ENCODE results near the gene NKX2-4. TPM values are rescaled to one million over a fixed set of nuclear protein-coding genes. Genes with fewer than 3 reads are reported as not detected.
A peak's percentile ranks its signal among the peaks of the same experiment; 100 is the strongest.

The NKX2-4 gene
- not detected for total RNA-seq

DNA sequence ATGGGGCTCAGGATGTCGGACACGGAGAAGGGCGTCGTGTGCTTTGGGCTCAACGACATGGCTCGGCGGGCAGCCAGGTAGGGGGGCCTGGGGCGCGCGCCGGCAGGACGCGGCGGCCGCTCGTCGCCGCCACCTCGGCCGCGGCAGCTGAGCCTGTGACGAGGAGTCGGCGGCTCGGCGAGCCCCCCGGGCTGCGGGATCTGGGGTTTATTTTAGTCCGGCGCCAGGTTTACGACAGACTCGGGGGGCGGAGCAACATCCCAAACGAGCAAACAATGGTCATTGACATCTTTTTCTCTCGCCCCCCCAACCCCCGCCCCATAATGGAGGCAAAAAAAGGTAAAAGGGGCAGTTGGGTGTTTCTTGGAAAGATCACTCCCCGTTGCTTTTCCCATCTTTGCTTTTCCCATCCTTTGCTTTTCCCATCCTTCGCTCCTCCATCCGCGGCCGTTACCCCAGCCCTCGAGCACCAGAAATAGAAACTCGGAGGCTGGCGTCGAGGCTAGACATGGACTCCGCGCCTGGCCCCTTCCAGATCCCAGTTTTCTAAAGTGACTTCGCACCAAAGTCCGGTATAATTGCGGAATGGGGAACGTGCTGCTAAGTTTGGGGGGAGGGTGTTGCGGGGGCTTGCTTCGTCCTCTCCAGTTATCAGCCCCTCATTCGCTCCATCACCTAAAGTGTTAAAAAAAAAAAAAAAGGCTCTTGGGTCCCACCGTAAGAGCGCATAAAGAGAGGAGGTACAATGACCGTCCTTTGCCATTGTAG, at the start of gene NKX2-4:
NKX2-4 (minus strand) TSS at position 186 of the 768 bp plus-strand sequence; CDS start at position 59, 127 bp downstream.
- no peaks in the 10 kb centered on the region for H3K36me3 ChIP-seq
- H3K4me3 ChIP-seq, result peak within 1 kb of the TSS in 1 of 4 donors; percentile 31
- in situ Hi-C loops (cut with MboI; ENCODE audit: low pct_ligation_motif_present in 1 of 4, low pct_unique_long_range_greater_than_20kb in 1 of 4, low sequenced_read_pairs in 3 of 4) (no loop called here), intact Hi-C loops (cut with DNase I; ENCODE audit: low total_unique reads) (no loop called here)
- no peak for TF ChIP-seq POLR2A (IDR thresholded peaks at IDR 0.05)
- TF ChIP-seq POLR2AphosphoS5 (IDR thresholded peaks at IDR 0.05), result no peak
- TF ChIP-seq EP300 (IDR thresholded peaks at IDR 0.05; ENCODE audit: low read depth), result no peak
- no peak within 1 kb of the TSS for H3K27ac ChIP-seq
- peaks cover 100% of the 10 kb centered on the region for H3K27me3 ChIP-seq
- DNase-seq, result no peak
- 11 to 20% methylated on average over 13 to 36 of the region's 57 CpGs for WGBS, 2 donors (ENCODE audit: low coverage in 1 of 2)
- no peaks in the 10 kb centered on the region for H3K9me3 ChIP-seq
- H3K4me1 ChIP-seq, result peaks cover 0 to 16% (median 6%) of the 10 kb centered on the region in 4 donors

DNA sequence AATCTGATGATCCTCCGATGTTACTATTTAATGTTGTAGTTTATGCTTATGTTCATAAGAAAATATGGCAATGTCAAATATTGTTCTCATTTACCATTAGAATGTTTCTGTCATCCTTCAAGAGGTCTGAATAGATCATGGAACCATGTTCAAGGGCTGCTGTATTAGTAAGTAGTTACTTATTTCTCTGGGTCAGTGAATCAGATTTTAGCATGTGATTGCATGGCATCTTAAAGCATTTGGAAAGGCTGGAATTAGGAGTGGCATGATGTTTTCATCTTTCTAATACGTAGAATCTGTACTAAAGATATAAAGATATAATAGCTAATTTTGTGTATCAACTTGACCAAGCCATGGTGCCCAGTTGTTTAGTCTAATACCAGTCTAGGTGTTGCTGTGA, 40.5 kb upstream of the NKX2-4 start:
- no peaks in the 10 kb centered on the region for H3K36me3 ChIP-seq
- TF ChIP-seq, protein P1, sequence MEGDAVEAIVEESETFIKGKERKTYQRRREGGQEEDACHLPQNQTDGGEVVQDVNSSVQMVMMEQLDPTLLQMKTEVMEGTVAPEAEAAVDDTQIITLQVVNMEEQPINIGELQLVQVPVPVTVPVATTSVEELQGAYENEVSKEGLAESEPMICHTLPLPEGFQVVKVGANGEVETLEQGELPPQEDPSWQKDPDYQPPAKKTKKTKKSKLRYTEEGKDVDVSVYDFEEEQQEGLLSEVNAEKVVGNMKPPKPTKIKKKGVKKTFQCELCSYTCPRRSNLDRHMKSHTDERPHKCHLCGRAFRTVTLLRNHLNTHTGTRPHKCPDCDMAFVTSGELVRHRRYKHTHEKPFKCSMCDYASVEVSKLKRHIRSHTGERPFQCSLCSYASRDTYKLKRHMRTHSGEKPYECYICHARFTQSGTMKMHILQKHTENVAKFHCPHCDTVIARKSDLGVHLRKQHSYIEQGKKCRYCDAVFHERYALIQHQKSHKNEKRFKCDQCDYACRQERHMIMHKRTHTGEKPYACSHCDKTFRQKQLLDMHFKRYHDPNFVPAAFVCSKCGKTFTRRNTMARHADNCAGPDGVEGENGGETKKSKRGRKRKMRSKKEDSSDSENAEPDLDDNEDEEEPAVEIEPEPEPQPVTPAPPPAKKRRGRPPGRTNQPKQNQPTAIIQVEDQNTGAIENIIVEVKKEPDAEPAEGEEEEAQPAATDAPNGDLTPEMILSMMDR (IDR thresholded peaks at IDR 0.05), result no peak
- TF ChIP-seq POLR2A (IDR thresholded peaks at IDR 0.05), result no peak
- H3K9me3 ChIP-seq, result no peaks in the 10 kb centered on the region
- intact Hi-C loops (cut with DNase I; ENCODE audit: low total_unique reads), result no loop called here
- no peak overlapping the region for H3K4me3 ChIP-seq
- no peaks in the 10 kb centered on the region for H3K4me1 ChIP-seq
- H3K27ac ChIP-seq, result no peak overlapping the region
- peaks cover 33% of the 10 kb centered on the region for H3K27me3 ChIP-seq
- in situ Hi-C loops (cut with MboI; ENCODE audit: low pct_ligation_motif_present in 1 of 4, low pct_unique_long_range_greater_than_20kb in 1 of 4, low sequenced_read_pairs in 3 of 4), result no loop called here
- DNase-seq, result no peak
- WGBS, 2 donors (ENCODE audit: low coverage in 1 of 2), result 75 to 78% methylated on average over 2 of the region's 2 CpGs

DNA sequence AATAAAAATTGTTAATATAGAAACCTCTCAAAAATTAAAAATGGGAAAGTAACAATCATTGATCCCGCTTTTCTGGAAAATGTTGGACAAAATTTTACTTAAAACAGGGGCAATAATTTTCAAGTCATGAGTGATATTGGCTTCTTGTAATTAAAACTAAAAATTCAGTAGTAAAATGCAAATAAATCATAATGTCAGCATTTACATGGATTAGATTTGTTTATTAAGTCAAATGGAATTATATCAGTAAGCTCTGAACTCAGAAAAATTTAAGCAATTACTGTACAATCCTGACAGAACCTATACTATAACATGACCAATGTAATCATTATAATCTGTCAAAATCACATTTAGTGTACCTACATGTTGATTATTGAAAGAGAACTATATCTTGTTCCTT, 39.9 kb upstream of the NKX2-4 start:
- TF ChIP-seq POLR2A (IDR thresholded peaks at IDR 0.05), result no peak
- no peak for TF ChIP-seq EP300 (IDR thresholded peaks at IDR 0.05; ENCODE audit: low read depth)
- no peak for TF ChIP-seq POLR2AphosphoS5 (IDR thresholded peaks at IDR 0.05)
- TF ChIP-seq, protein P1 (IDR thresholded peaks at IDR 0.05), result no peak
- intact Hi-C loops (cut with DNase I; ENCODE audit: low total_unique reads), result no loop called here
- no peaks in the 10 kb centered on the region for H3K36me3 ChIP-seq
- WGBS, 2 donors (ENCODE audit: low coverage in 1 of 2), result 83 to 91% methylated on average over 1 of the region's 1 CpG
- H3K27ac ChIP-seq, result no peak overlapping the region
- H3K27me3 ChIP-seq, result peaks cover 33% of the 10 kb centered on the region
- no peak for DNase-seq
- no peaks in the 10 kb centered on the region for H3K4me1 ChIP-seq
- no peaks in the 10 kb centered on the region for H3K9me3 ChIP-seq
- H3K4me3 ChIP-seq, result no peak overlapping the region
- in situ Hi-C loops (cut with MboI; ENCODE audit: low pct_ligation_motif_present in 1 of 4, low pct_unique_long_range_greater_than_20kb in 1 of 4, low sequenced_read_pairs in 3 of 4), result no loop called here

DNA sequence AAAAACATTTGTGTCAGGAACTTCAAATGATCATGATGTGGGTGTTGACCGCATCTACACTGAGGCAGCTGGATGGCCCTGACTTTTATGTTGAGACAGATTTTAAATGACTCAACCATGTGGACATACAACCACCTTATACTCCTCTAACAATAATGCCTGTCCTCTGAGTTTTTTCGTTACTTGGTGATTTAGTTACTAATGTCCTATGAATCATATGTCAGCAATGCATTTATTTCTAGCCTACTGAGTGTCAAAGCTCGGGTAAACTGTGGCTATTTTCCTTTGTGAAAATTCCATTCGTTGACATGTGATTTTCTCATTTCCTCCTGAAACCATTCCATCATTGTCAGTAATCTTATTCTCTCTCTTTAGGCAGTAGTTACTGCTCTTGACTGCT, 38.9 kb upstream of the NKX2-4 start:
- DNase-seq, result no peak
- Histone ChIP-seq H3K36me3 (no peaks in the 10 kb centered on the region), H3K4me3 (no peak overlapping the region), H3K27me3 (peaks cover 28% of the 10 kb centered on the region), H3K9me3 (no peaks in the 10 kb centered on the region), H3K27ac (no peak overlapping the region), H3K4me1 (no peaks in the 10 kb centered on the region)
- intact Hi-C loops (cut with DNase I; ENCODE audit: low total_unique reads) (no loop called here), in situ Hi-C loops (cut with MboI; ENCODE audit: low pct_ligation_motif_present in 1 of 4, low pct_unique_long_range_greater_than_20kb in 1 of 4, low sequenced_read_pairs in 3 of 4) (no loop called here)
- TF ChIP-seq EP300 (IDR thresholded peaks at IDR 0.05; ENCODE audit: low read depth) (no peak), POLR2AphosphoS5 (IDR thresholded peaks at IDR 0.05) (no peak), POLR2A (IDR thresholded peaks at IDR 0.05) (no peak)
- TF ChIP-seq, protein P1 (IDR thresholded peaks at IDR 0.05), result no peak
- 53 to 69% methylated on average over 4 of the region's 4 CpGs for WGBS, 2 donors (ENCODE audit: low coverage in 1 of 2)
